ENCODE measurements around the gene SEC23B. TPM values are rescaled to one million over a fixed set of nuclear protein-coding genes. Genes with fewer than 3 reads are reported as not detected.

The SEC23B gene
- total and polyA plus RNA-seq, 2 of the 13 experiments (the other 11 are each of a cell fraction or from before 2014, with no cell fraction given): 114 to 120 TPM

DNA sequence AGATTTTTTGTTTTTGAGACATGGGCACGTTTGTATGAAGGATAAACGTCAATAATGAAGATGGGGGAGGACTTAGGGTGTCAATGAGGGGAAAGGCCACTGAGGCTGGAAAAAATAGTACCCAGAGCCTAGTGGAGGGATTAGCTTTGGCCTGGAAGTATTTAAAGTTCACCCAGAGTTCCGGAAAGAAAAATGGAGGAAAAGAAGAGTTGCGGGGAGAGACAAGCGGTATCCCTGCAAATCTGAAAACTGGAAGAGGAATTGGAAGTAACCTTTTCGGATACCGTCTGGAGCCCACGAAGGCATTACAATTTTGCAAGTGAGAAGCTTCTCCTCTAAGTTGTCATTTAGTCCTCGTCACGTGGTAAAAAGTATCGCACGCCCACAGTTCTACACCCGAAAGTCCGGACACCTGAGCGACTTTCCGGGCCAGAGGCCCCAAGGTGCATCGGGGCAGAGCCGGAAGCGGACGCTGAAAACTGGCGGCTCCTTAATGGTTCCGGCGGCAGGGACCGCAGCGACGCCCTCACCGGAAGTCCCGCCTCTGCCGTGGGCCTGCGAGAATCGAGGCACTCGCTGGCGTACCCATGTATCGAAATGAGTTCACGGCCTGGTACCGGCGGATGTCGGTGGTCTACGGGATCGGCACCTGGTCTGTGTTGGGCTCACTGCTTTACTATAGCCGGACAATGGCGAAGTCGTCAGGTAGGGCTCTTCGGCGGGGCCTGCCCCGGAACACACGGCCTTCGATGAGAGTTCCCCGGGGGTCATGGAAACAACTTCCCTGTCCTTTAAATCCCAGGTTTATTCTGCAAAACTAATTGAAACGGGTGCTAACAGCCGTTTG is 59.4 kb downstream of the SEC23B start, which contains the start of gene SMIM26 (continued):
- TF ChIP-seq EEA1 (CRISPR knock-in tag; IDR thresholded peaks at IDR 0.05; ENCODE audit: borderline replicate concordance) (peak; percentile 90; the same call in 1 of the 2 replicates), U2AF1 (optimal IDR thresholded peaks at IDR 0.05; ENCODE audit: low read depth, low read length) (no peak), SALL2 (CRISPR knock-in tag; IDR thresholded peaks at IDR 0.05) (peak; percentile 98), RCOR2 (CRISPR knock-in tag; IDR thresholded peaks at IDR 0.05) (no peak), ZNF121 (CRISPR knock-in tag; IDR thresholded peaks at IDR 0.05) (no peak), KLF12 (CRISPR knock-in tag; IDR thresholded peaks at IDR 0.05; ENCODE audit: borderline replicate concordance) (peak; percentile 95), ZNF747 (CRISPR knock-in tag; IDR thresholded peaks at IDR 0.05; ENCODE audit: borderline replicate concordance) (0 out of 2 replicates have a peak, but pooled peaks have one; percentile 70), NR3C1 (CRISPR knock-in tag; IDR thresholded peaks at IDR 0.05) (peak; percentile 81; the same call in 1 of the 2 replicates), ZNF605 (CRISPR knock-in tag; IDR thresholded peaks at IDR 0.05) (peak; percentile 96), ZBTB7A (CRISPR knock-in tag; IDR thresholded peaks at IDR 0.05) (peak; percentile 89), ZMYM3 (CRISPR knock-in tag; IDR thresholded peaks at IDR 0.05) (peak; percentile 74; the same call in 1 of the 2 replicates), ERF (CRISPR knock-in tag; IDR thresholded peaks at IDR 0.05) (peak; percentile 97), ELF4 (CRISPR knock-in tag; IDR thresholded peaks at IDR 0.05; ENCODE audit: borderline replicate concordance) (peak; percentile 90; the same call in 1 of the 2 replicates), ZBTB8A (CRISPR knock-in tag; IDR thresholded peaks at IDR 0.05; ENCODE audit: borderline replicate concordance, low read depth) (no peak), TEF (CRISPR knock-in tag; IDR thresholded peaks at IDR 0.05) (no peak; the same call in 1 of the 2 replicates), ZNF644 (CRISPR knock-in tag; IDR thresholded peaks at IDR 0.05; ENCODE audit: low read depth) (0 out of 2 replicates have a peak, but pooled peaks have one; percentile 16), ZNF768 (CRISPR knock-in tag; IDR thresholded peaks at IDR 0.05) (peak; percentile 84; the same call in 1 of the 2 replicates), HMG20A (CRISPR knock-in tag; IDR thresholded peaks at IDR 0.05; ENCODE audit: borderline replicate concordance) (no peak), ZNF317 (CRISPR knock-in tag; IDR thresholded peaks at IDR 0.05) (peak; percentile 94), NCOA1 (CRISPR knock-in tag; IDR thresholded peaks at IDR 0.05) (no peak; the same call in 1 of the 2 replicates), ZNF367 (CRISPR knock-in tag; IDR thresholded peaks at IDR 0.05; ENCODE audit: borderline replicate concordance) (peak; percentile 38)
- TF ChIP-seq, protein P1, sequence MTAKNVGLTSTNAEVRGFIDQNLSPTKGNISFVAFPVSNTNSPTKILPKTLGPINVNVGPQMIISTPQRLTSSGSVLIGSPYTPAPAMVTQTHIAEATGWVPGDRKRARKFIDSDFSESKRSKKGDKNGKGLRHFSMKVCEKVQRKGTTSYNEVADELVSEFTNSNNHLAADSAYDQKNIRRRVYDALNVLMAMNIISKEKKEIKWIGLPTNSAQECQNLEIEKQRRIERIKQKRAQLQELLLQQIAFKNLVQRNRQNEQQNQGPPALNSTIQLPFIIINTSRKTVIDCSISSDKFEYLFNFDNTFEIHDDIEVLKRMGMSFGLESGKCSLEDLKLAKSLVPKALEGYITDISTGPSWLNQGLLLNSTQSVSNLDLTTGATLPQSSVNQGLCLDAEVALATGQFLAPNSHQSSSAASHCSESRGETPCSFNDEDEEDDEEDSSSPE (CRISPR knock-in tag; IDR thresholded peaks at IDR 0.05): peak; percentile 92
- TF ChIP-seq, protein P2, sequence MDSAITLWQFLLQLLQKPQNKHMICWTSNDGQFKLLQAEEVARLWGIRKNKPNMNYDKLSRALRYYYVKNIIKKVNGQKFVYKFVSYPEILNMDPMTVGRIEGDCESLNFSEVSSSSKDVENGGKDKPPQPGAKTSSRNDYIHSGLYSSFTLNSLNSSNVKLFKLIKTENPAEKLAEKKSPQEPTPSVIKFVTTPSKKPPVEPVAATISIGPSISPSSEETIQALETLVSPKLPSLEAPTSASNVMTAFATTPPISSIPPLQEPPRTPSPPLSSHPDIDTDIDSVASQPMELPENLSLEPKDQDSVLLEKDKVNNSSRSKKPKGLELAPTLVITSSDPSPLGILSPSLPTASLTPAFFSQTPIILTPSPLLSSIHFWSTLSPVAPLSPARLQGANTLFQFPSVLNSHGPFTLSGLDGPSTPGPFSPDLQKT (CRISPR knock-in tag; IDR thresholded peaks at IDR 0.05; ENCODE audit: borderline replicate concordance): 0 out of 2 replicates have a peak, but pooled peaks have one; percentile 11
- TF ChIP-seq, protein P3, sequence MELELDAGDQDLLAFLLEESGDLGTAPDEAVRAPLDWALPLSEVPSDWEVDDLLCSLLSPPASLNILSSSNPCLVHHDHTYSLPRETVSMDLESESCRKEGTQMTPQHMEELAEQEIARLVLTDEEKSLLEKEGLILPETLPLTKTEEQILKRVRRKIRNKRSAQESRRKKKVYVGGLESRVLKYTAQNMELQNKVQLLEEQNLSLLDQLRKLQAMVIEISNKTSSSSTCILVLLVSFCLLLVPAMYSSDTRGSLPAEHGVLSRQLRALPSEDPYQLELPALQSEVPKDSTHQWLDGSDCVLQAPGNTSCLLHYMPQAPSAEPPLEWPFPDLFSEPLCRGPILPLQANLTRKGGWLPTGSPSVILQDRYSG (CRISPR knock-in tag; IDR thresholded peaks at IDR 0.05): peak; percentile 80; the same call in 1 of the 2 replicates
- TF ChIP-seq, protein P4, sequence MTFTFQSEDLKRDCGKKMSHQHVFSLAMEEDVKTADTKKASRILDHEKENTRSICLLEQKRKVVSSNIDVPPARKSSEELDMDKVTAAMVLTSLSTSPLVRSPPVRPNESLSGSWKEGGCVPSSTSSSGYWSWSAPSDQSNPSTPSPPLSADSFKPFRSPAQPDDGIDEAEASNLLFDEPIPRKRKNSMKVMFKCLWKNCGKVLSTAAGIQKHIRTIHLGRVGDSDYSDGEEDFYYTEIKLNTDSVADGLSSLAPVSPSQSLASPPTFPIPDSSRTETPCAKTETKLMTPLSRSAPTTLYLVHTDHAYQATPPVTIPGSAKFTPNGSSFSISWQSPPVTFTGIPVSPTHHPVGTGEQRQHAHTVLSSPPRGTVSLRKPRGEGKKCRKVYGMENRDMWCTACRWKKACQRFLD (CRISPR knock-in tag; IDR thresholded peaks at IDR 0.05; ENCODE audit: borderline replicate concordance): peak; percentile 96
